ENCODE data around the gene PAIP2B. TPM values are rescaled to one million over a fixed set of nuclear protein-coding genes. Genes with fewer than 3 reads are reported as not detected.

PAIP2B gene
- total RNA-seq, 3 donors from 2014 or later = 1.0 to 1.2 (median 1.1) TPM

- DNase-seq (no peak), ATAC-seq (no peak)
- Mint-ChIP-seq H3K4me1 (ENCODE audit: low read depth) (peaks cover 6% of the 10 kb centered on the region), H3K36me3 (ENCODE audit: insufficient read depth) (peaks cover 15% of the 10 kb centered on the region), H3K27me3 (ENCODE audit: low read depth) (peaks cover 4% of the 10 kb centered on the region), H3K4me3 (no peak overlapping the region), H3K9me3 (no peaks in the 10 kb centered on the region)
Observed at GRCh38 chr2:71153585-71154224, 73.2 kb downstream of the PAIP2B start.

DNA sequence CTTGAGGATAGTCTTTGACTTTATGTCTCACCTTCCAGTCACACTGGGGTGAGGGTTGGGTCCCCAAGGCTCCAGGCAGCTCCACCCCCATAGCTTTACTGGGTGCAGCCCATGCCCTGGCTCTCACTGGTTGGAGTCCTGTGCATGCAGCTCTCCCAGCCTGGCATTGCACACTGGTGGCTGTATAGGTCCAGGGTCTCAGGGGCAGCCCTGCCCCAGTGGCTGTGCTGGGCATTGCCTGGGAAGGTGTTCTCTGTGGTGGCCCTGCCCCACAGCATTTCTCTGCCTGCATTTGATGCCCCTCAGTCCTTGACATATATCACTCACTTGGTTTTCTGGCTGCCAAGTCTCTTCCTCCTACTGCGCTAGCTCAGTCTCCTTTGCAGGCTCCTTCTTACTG lies 75.3 kb downstream of the PAIP2B start:
- H3K4me1 Mint-ChIP-seq (ENCODE audit: low read depth) = no peaks in the 10 kb centered on the region
- H3K4me3 Mint-ChIP-seq = no peak overlapping the region
- peak; percentile 23 to 30 for ATAC-seq
- peaks cover 4% of the 10 kb centered on the region for H3K27me3 Mint-ChIP-seq (ENCODE audit: low read depth)
- H3K9me3 Mint-ChIP-seq = no peaks in the 10 kb centered on the region
- no peak for DNase-seq
- H3K36me3 Mint-ChIP-seq (ENCODE audit: insufficient read depth) = peaks cover 29% of the 10 kb centered on the region

- Mint-ChIP-seq H3K4me1 (ENCODE audit: low read depth) (no peaks in the 10 kb centered on the region), H3K36me3 (ENCODE audit: insufficient read depth) (peaks cover 40% of the 10 kb centered on the region), H3K9me3 (no peaks in the 10 kb centered on the region), H3K27me3 (ENCODE audit: low read depth) (no peaks in the 10 kb centered on the region), H3K4me3 (no peak overlapping the region)
- DNase-seq = no peak
- ATAC-seq = no peak
Observed at GRCh38 chr2:71150082-71150816, 76.7 kb downstream of the PAIP2B start.

DNA sequence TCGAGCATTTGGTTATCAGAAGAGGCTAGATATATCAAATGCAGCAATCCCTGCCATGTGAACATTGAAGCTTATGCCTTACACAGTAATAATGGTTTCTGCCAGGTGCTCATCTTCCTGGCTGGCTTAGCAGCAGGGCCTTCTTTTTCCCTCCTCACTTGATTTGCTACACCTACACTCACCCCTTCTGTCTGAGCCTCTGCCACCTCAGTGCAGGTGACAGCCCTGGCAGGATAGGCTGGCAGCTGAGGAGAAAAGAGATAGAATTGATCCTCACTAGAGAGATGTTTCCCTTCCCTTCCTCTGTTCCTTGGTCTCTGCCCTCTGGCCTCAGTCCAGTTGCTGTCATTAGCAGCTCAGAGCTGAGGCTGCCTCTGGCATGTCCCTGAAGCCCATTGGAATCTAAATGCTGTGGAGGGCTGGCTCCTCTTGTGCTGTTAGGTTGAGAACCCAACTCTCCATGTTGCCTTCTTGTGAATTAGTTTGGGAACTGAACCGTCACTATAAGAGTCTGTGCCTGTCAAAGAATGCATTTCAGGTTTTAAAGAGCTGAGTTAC lies 78.3 kb downstream of the PAIP2B start:
- H3K36me3 Mint-ChIP-seq (ENCODE audit: insufficient read depth) = peaks cover 53% of the 10 kb centered on the region
- no peaks in the 10 kb centered on the region for H3K9me3 Mint-ChIP-seq
- peaks cover 1% of the 10 kb centered on the region for H3K4me1 Mint-ChIP-seq (ENCODE audit: low read depth)
- no peak for DNase-seq
- no peak overlapping the region for H3K4me3 Mint-ChIP-seq
- ATAC-seq = no peak
- H3K27me3 Mint-ChIP-seq (ENCODE audit: low read depth) = no peaks in the 10 kb centered on the region

GRCh38 chr2:71143782-71144181 lies 83.1 kb downstream of the PAIP2B start:
- Mint-ChIP-seq H3K4me1 (ENCODE audit: low read depth) (peaks cover 2% of the 10 kb centered on the region), H3K9me3 (no peaks in the 10 kb centered on the region), H3K27me3 (ENCODE audit: low read depth) (no peaks in the 10 kb centered on the region), H3K36me3 (ENCODE audit: insufficient read depth) (peaks cover 60% of the 10 kb centered on the region), H3K4me3 (no peak overlapping the region)
- ATAC-seq (no peak), DNase-seq (no peak)

DNA sequence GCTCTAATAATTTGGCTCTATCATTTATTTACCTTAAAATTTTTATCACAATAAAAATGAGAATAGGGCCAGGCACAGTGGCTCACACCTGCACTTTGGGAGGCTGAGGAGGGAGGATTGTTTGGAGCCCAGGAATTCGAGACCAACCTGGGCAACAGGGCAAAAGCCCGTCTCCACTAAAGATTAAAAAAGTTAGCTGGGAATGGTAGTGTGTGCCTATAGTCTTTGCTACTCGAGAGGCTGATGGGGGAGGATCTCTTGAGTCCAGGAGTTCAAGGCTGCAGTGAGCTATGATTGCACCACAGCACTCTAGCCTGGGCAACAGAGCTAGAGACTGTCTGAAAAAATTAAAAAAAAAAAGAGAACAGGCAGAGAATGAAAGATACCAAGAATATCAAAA lies 90.7 kb downstream of the PAIP2B start:
- ATAC-seq = no peak
- no peak for DNase-seq
- H3K9me3 Mint-ChIP-seq = no peaks in the 10 kb centered on the region
- H3K27me3 Mint-ChIP-seq (ENCODE audit: low read depth) = no peaks in the 10 kb centered on the region
- no peaks in the 10 kb centered on the region for H3K4me1 Mint-ChIP-seq (ENCODE audit: low read depth)
- H3K4me3 Mint-ChIP-seq = no peak overlapping the region
- H3K36me3 Mint-ChIP-seq (ENCODE audit: insufficient read depth) = peaks cover 27% of the 10 kb centered on the region

DNA sequence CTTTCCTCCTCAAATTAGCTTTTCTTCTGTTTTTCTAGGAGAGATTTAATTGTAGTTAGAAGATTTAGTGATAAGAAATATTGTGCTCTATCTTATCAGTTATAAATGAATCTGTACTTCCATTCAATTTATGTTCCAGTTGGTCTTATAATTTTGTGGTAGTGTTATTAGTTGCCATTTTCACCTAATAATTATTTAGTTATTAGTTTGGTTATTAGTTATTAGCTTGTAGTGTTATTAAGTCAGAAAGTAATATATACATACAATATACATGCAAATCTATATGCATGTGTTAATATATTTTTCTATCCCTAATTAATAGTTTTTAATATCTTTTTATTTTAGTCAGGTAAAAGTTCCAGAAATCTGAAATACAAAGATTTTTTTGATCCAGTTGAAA lies 93.3 kb downstream of the PAIP2B start:
- Mint-ChIP-seq H3K9me3 (no peaks in the 10 kb centered on the region), H3K4me1 (ENCODE audit: low read depth) (peaks cover 8% of the 10 kb centered on the region), H3K27me3 (ENCODE audit: low read depth) (no peaks in the 10 kb centered on the region), H3K36me3 (ENCODE audit: insufficient read depth) (peaks cover 17% of the 10 kb centered on the region), H3K4me3 (no peak overlapping the region)
- ATAC-seq (no peak), DNase-seq (no peak)

Other genes with a start within 250 kb of the PAIP2B start
- gene ANKRD53, start 248.5 kb downstream of the PAIP2B start, total RNA-seq = not detected
- gene TEX261, start 232.2 kb downstream of the PAIP2B start, total RNA-seq = 10 to 100 TPM; 78.6 to 89.6 (median 79.5) TPM
- gene NAGK, start 158.5 kb downstream of the PAIP2B start, total RNA-seq = 10 to 100 TPM; 83.5 to 85.6 (median 84.0) TPM
- 10 to 100 TPM in 1 of 3 donors, 1 to 10 TPM in 2; 8.4 to 10.6 (median 8.6) TPM for gene MCEE, start 96.9 kb downstream of the PAIP2B start, total RNA-seq
- gene MPHOSPH10, start 96.5 kb downstream of the PAIP2B start, total RNA-seq = 10 to 100 TPM; 85.0 to 90.0 (median 85.7) TPM
- 10 to 100 TPM; 56.2 to 64.4 (median 59.3) TPM for gene ZNF638, start 104.7 kb upstream of the PAIP2B start, total RNA-seq
- gene DYSF, start 226.5 kb upstream of the PAIP2B start, total RNA-seq = under 1 TPM; 0.16 to 0.87 (median 0.25) TPM

Measured in activated T-cell treated with anti-CD3 and anti-CD28 coated beads, Interleukin-2, amount 50 U/mL, for 4 hours (primary cell).